ENCODE measurements around the gene PPIE. TPM values are rescaled to one million over a fixed set of nuclear protein-coding genes. Genes with fewer than 3 reads are reported as not detected.

Gene PPIE
- total and polyA plus RNA-seq, 2 of the 8 experiments (the other 6 are each of a cell fraction or from before 2014, with no cell fraction given): 38.9 to 56.1 TPM

GRCh38 chr1:39754026-39754570, 15.4 kb downstream of the PPIE start:
- Histone ChIP-seq H2BK120ac (replicated peaks; ENCODE audit: low read depth, low read length) (no peak overlapping the region), H3K56ac (replicated peaks; ENCODE audit: insufficient read length, low read depth, low read length) (no peak overlapping the region), H2BK20ac (ENCODE audit: low read length) (no peak overlapping the region), H2BK15ac (ENCODE audit: low read length) (no peak overlapping the region), H3K9ac (replicated peaks in 1 of 4; ENCODE audit: extremely low read depth in 1 of 4, low read depth in 3 of 4, low read length in 3 of 4) (no peak overlapping the region), H2AFZ (ENCODE audit: low read length) (no peak overlapping the region), H3K4me2 (ENCODE audit: insufficient read depth in 1 of 2, low read depth in 2 of 2, low read length in 2 of 2) (no peak overlapping the region), H3K23me2 (ENCODE audit: low read depth, low read length) (no peaks in the 10 kb centered on the region), H2BK12ac (ENCODE audit: low read depth, low read length) (no peak overlapping the region), H3K4ac (replicated peaks; ENCODE audit: insufficient read length, low read depth, low read length) (no peak overlapping the region), H3K79me1 (ENCODE audit: low read depth, low read length) (no peaks in the 10 kb centered on the region), H3K27ac (ENCODE audit: low read depth, low read length) (no peak overlapping the region), H4K5ac (ENCODE audit: insufficient read length, low read depth, low read length) (no peak overlapping the region), H3K23ac (ENCODE audit: insufficient read length) (no peak overlapping the region), H4K8ac (ENCODE audit: extremely low read depth, insufficient read depth, low read length) (no peak overlapping the region), H3K18ac (ENCODE audit: extremely low read depth, low read length) (no peak overlapping the region), H3K36me3 (ENCODE audit: control insufficient read depth in 2 of 4, insufficient read depth in 4 of 4, low read length in 3 of 4) (peaks cover 11 to 51% (median 30%) of the 10 kb centered on the region in 4 experiments; a peak in 7 of 8 replicates), H2BK5ac (ENCODE audit: low read depth, low read length) (no peak overlapping the region), H3K4me3 (ENCODE audit: extremely low read depth in 1 of 4, insufficient read depth in 2 of 4, low read depth in 3 of 4, low read length in 4 of 4) (no peak overlapping the region), H3K79me2 (ENCODE audit: control insufficient read depth in 1 of 2, insufficient read depth in 2 of 2, low read length in 2 of 2) (no peaks in the 10 kb centered on the region), H3K9me3 (ENCODE audit: insufficient read depth in 2 of 2, low read depth in 1 of 2, low read length in 1 of 2) (no peaks in the 10 kb centered on the region), H3K4me1 (replicated peaks in 1 of 4; ENCODE audit: control insufficient read depth in 3 of 4, insufficient read depth in 4 of 4, low read length in 3 of 4) (no peaks in the 10 kb centered on the region), H4K91ac (replicated peaks; ENCODE audit: insufficient read length, low read length) (no peak overlapping the region), H4K20me1 (replicated peaks in 1 of 2; ENCODE audit: control insufficient read depth in 1 of 2, insufficient read depth in 2 of 2, low read length in 2 of 2) (peaks cover 0 to 15% of the 10 kb centered on the region in 2 experiments), H3K14ac (ENCODE audit: insufficient read length) (no peak overlapping the region), H3K27me3 (replicated peaks in 1 of 4; ENCODE audit: control insufficient read depth in 3 of 4, extremely low read depth in 1 of 4, insufficient read depth in 3 of 4, low read length in 3 of 4) (no peaks in the 10 kb centered on the region), H2AK5ac (ENCODE audit: low read depth, low read length) (no peak overlapping the region)
- TF ChIP-seq SIX5 (IDR thresholded peaks at IDR 0.05; ENCODE audit: low read depth, low read length): no peak
- no peak for TF ChIP-seq EGR1 (IDR thresholded peaks at IDR 0.05; ENCODE audit: borderline replicate concordance, low read depth, low read length)
- no peak for TF ChIP-seq POLR2AphosphoS5 (IDR thresholded peaks at IDR 0.05; ENCODE audit: low read depth, low read length)
- no peak for TF ChIP-seq SP1 (IDR thresholded peaks at IDR 0.05; ENCODE audit: low read depth, low read length)
- TF ChIP-seq GABPA (IDR thresholded peaks at IDR 0.05; ENCODE audit: borderline replicate concordance, insufficient read depth, low read length): no peak
- no peak for TF ChIP-seq HDAC6 (IDR thresholded peaks at IDR 0.05; ENCODE audit: low read depth, low read length)
- no peak for TF ChIP-seq JUND (IDR thresholded peaks at IDR 0.05; ENCODE audit: low read length)
- TF ChIP-seq ZNF274 (IDR thresholded peaks at IDR 0.05; ENCODE audit: borderline replicate concordance, extremely low read depth, low read length): no peak
- ChIA-PET CTCF (ENCODE audit: partially characterized antibody) (interaction anchor here (0.6 kb wide), 2 partner anchors 88 to 333 kb away, joined by 3 read pairs; no protein-coding TSS in a partner anchor), POLR2A (ENCODE audit: partially characterized antibody) (interaction anchor here (1.4 kb wide), 1 partner anchor 15 kb away, joined by 6 read pairs; the partner anchor contains the start of gene PPIE)
- 95% methylated on average over 2 of the region's 2 CpGs; no CpG with 5 or more reads in 1 of the 2 experiments for WGBS, 2 experiments (ENCODE audit: extremely low coverage in 1 of 2, insufficient coverage in 1 of 2, insufficient read length in 1 of 2, insufficient replicate concordance in 2 of 2, low coverage in 1 of 2, low lambda C conversion rate in 2 of 2, missing lambda C conversion rate in 1 of 2)
- FAIRE-seq (no peak), DNase-seq (ENCODE audit: low read depth in 1 of 2, low spot score in 2 of 2) (no peak)
